LNCaP clone FGC (cell line): ENCODE data around the gene ZMIZ1.

ENCODE experiments used
- DNase-seq: peaks from one replicate; pipeline ENCODE4 v3.0.0-alpha.2; 2011; ENCODE audit warnings: low read depth
- H3K4me3 ChIP-seq: 2 replicates; pipeline ENCODE4 v1.5.1; 2011; ENCODE audit warnings: mild to moderate bottlenecking, low read depth, low read length, control low read depth
- CTCF ChIP-seq: IDR thresholded peaks from 2 replicates; pipeline ENCODE4 v1.5.1; 2012; ENCODE audit warnings: mild to moderate bottlenecking; ENCODE audit not compliant: control insufficient read depth, insufficient read depth; ENCODE audit errors: extremely low read depth

Gene ZMIZ1

GRCh38 chr10:79252971-79253370 lies 184.2 kb downstream of the ZMIZ1 start:
- TF ChIP-seq CTCF: no peak
- no peak for DNase-seq
- H3K4me3 ChIP-seq: no peak overlapping the region

GRCh38 chr10:79253704-79254103 lies 184.9 kb downstream of the ZMIZ1 start:
- H3K4me3 ChIP-seq: no peak overlapping the region
- DNase-seq: no peak
- TF ChIP-seq CTCF: no peak

GRCh38 chr10:79254333-79255006 lies 185.7 kb downstream of the ZMIZ1 start:
- H3K4me3 ChIP-seq: no peak overlapping the region
- no peak for DNase-seq
- TF ChIP-seq CTCF: no peak

GRCh38 chr10:79255007-79255507 lies 186.3 kb downstream of the ZMIZ1 start:
- no peak for DNase-seq
- TF ChIP-seq CTCF: no peak
- H3K4me3 ChIP-seq: no peak overlapping the region

- TF ChIP-seq CTCF: no peak
- DNase-seq: no peak
- no peak overlapping the region for H3K4me3 ChIP-seq
Observed at GRCh38 chr10:79256264-79256806, 187.6 kb downstream of the ZMIZ1 start.

- TF ChIP-seq CTCF: no peak
- no peak for DNase-seq
- H3K4me3 ChIP-seq: no peak overlapping the region
Observed at GRCh38 chr10:79258894-79259293, 190.1 kb downstream of the ZMIZ1 start.

GRCh38 chr10:79259834-79260233 lies 191.1 kb downstream of the ZMIZ1 start:
- DNase-seq: no peak
- no peak for TF ChIP-seq CTCF
- no peak overlapping the region for H3K4me3 ChIP-seq
